GM12878 (cell line): ENCODE results near the gene GPR146. TPM values are rescaled to one million over a fixed set of nuclear protein-coding genes. Genes with fewer than 3 reads are reported as not detected.

Experiments
- BMI1 ChIP-seq: fragments of 450-650 bp; IDR thresholded peaks from 2 replicates; pipeline ENCODE4 v1.6.1; 2016; ENCODE audit warnings: mild to moderate bottlenecking, moderate library complexity, borderline replicate concordance
- DPF2 ChIP-seq: fragments of 450-650 bp; IDR thresholded peaks from 2 replicates; pipeline ENCODE4 v1.6.1; 2017; ENCODE audit warnings: mild to moderate bottlenecking
- E2F4 ChIP-seq: IDR thresholded peaks from 2 replicates; pipeline ENCODE4 v1.6.1; 2012; ENCODE audit warnings: low read depth, low read length, improper control_type of control experiment
- HDGF ChIP-seq: fragments of 450-650 bp; IDR thresholded peaks from 2 replicates; pipeline ENCODE4 v1.6.1; 2016; ENCODE audit warnings: antibody characterized with exemption
- IKZF2 ChIP-seq, 2 experiments: fragments of 450-650 bp; IDR thresholded peaks; 2 replicates each; pipeline ENCODE4 v1.6.1; 2017; ENCODE audit warnings: mild to moderate bottlenecking in 2 of 2, moderate library complexity in 2 of 2
- IRF3 ChIP-seq: fragments of 450-650 bp; IDR thresholded peaks from 2 replicates; pipeline ENCODE4 v1.6.1; 2014; ENCODE audit warnings: mild to moderate bottlenecking
- MLLT1 ChIP-seq: fragments of 450-650 bp; IDR thresholded peaks from 2 replicates; pipeline ENCODE4 v1.6.1; 2016; ENCODE audit warnings: mild to moderate bottlenecking
- RBBP5 ChIP-seq: fragments of 200-600 bp; sonication (generic); conservative IDR thresholded peaks from 2 replicates; pipeline ENCODE4 v1.6.1; 2016
- SKIL ChIP-seq: fragments of 450-650 bp; IDR thresholded peaks from 2 replicates; pipeline ENCODE4 v1.6.1; 2017; ENCODE audit warnings: mild to moderate bottlenecking, low read depth, inconsistent platforms; ENCODE audit not compliant: poor library complexity, severe bottlenecking
- SMAD1 ChIP-seq: fragments of 450-650 bp; IDR thresholded peaks from 2 replicates; pipeline ENCODE4 v1.6.1; 2018; ENCODE audit warnings: mild to moderate bottlenecking, low read depth; ENCODE audit not compliant: partially characterized antibody
- SPI1 ChIP-seq: IDR thresholded peaks from 2 replicates; pipeline ENCODE4 v1.6.1; 2011; ENCODE audit warnings: low read depth, mild to moderate bottlenecking, low read length, moderate library complexity, borderline replicate concordance; ENCODE audit not compliant: insufficient read depth
- SUPT20H ChIP-seq: IDR thresholded peaks from 2 replicates; pipeline ENCODE4 v1.6.1; 2011; ENCODE audit warnings: low read depth, mild to moderate bottlenecking, low read length, moderate library complexity, borderline replicate concordance; ENCODE audit not compliant: control insufficient read depth
- WRNIP1 ChIP-seq: IDR thresholded peaks from 2 replicates; pipeline ENCODE4 v1.6.1; 2011; ENCODE audit warnings: low read depth, low read length, improper control_type of control experiment, borderline replicate concordance
- ZNF384 ChIP-seq: IDR thresholded peaks from 2 replicates; pipeline ENCODE4 v1.6.1; 2012; ENCODE audit warnings: low read depth, mild to moderate bottlenecking, low read length, improper control_type of control experiment, borderline replicate concordance
- ZNF622 ChIP-seq: fragments of 450-650 bp; IDR thresholded peaks from 2 replicates; pipeline ENCODE4 v1.6.1; 2017; ENCODE audit warnings: mild to moderate bottlenecking, inconsistent platforms
- ZNF687 ChIP-seq: fragments of 450-650 bp; IDR thresholded peaks from 2 replicates; pipeline ENCODE4 v1.6.1; 2017; ENCODE audit warnings: mild to moderate bottlenecking, moderate library complexity
- polyA plus RNA-seq, 11 experiments: library from polyadenylated mRNA; depleted of rRNA in 4 of 11; unstranded in 6 of 11; stranded (reverse) in 5 of 11; fragments of >200 nt; fragmentation: Nextera tagmentation in 4 of 11; fragmentation: Illumina TruSeq in 1 of 11; extraction: Ambion mirVana in 4 of 11; extraction: Trizol in 1 of 11; gene quantifications; 1 replicate in 1 of 11; 2 replicates in 10 of 11; pipeline versions ENCODE4 v1.2.1 to v1.2.3, GENCODE V29; 2011 to 2016; ENCODE audit warnings: inconsistent platforms in 2 of 11, missing spikeins in 2 of 11, low read depth in 1 of 11
- total RNA-seq, 4 experiments: library from RNA; depleted of rRNA in 3 of 4; stranded (reverse); fragments of >200 nt in 3 of 4; fragmentation: Illumina TruSeq in 1 of 4; extraction: Trizol in 1 of 4; gene quantifications; 2 replicates each; pipeline versions ENCODE4 v1.2.1 to v1.2.3, GENCODE V29; 2013 to 2021

Gene GPR146
- total and polyA plus RNA-seq, 10 of the 15 experiments (the other 5 are each of a cell fraction or from before 2014, with no cell fraction given) = 0.19 to 12.0 (median 0.54) TPM; not detected in 2

- TF ChIP-seq SPI1 (peak; percentile 84), ZNF622 (no peak), IKZF2 (IDR thresholded peaks at IDR 0.05) (peak; percentile 84 to 89), SMAD1 (no peak), MLLT1 (peak; percentile 16; the same call in 1 of the 2 replicates), ZNF687 (peak; percentile 65; the same call in 1 of the 2 replicates), WRNIP1 (no peak), SKIL (peak; percentile 86), HDGF (no peak; the same call in 1 of the 2 replicates), IRF3 (no peak), BMI1 (no peak), ZNF384 (no peak), RBBP5 (no peak), E2F4 (no peak), SUPT20H (no peak), DPF2 (peak; percentile 80)
Measured at GRCh38 chr7:1103009-1103788, 58.9 kb downstream of the GPR146 start (continued).
